ENCODE data around the gene TMOD2.

TMOD2 gene

GRCh38 chr15:51838270-51838669 is 86.9 kb downstream of the TMOD2 start:
- no peaks in the 10 kb centered on the region for H3K27me3 Mint-ChIP-seq (ENCODE audit: low read depth)
- peaks cover 64% of the 10 kb centered on the region for H3K4me1 Mint-ChIP-seq (ENCODE audit: low read depth)
- H3K9me3 Mint-ChIP-seq: no peaks in the 10 kb centered on the region
- H3K27ac Mint-ChIP-seq: peak overlapping the region; percentile 35
- H3K4me3 Mint-ChIP-seq: peak overlapping the region; percentile 57
- H3K36me3 Mint-ChIP-seq (ENCODE audit: low read depth): peaks cover 16% of the 10 kb centered on the region

GRCh38 chr15:51840692-51841091 is 89.3 kb downstream of the TMOD2 start:
- Mint-ChIP-seq H3K4me3 (no peak overlapping the region), H3K36me3 (ENCODE audit: low read depth) (peaks cover 7% of the 10 kb centered on the region)

GRCh38 chr15:51841406-51842040 is 90.1 kb downstream of the TMOD2 start:
- Mint-ChIP-seq H3K27ac (no peak overlapping the region), H3K9me3 (no peaks in the 10 kb centered on the region), H3K27me3 (ENCODE audit: low read depth) (no peaks in the 10 kb centered on the region), H3K36me3 (ENCODE audit: low read depth) (peaks cover 4% of the 10 kb centered on the region), H3K4me3 (no peak overlapping the region), H3K4me1 (ENCODE audit: low read depth) (peaks cover 63% of the 10 kb centered on the region)

More at GRCh38 chr15:51840692-51841091, 89.3 kb downstream of the TMOD2 start:
- H3K27me3 Mint-ChIP-seq (ENCODE audit: low read depth): no peaks in the 10 kb centered on the region
- H3K4me1 Mint-ChIP-seq (ENCODE audit: low read depth): peaks cover 60% of the 10 kb centered on the region
- no peak overlapping the region for H3K27ac Mint-ChIP-seq
- no peaks in the 10 kb centered on the region for H3K9me3 Mint-ChIP-seq

GRCh38 chr15:51842265-51842664 is 90.9 kb downstream of the TMOD2 start:
- H3K9me3 Mint-ChIP-seq: no peaks in the 10 kb centered on the region

GRCh38 chr15:51842852-51843737 is 91.7 kb downstream of the TMOD2 start:
- Mint-ChIP-seq H3K27ac (no peak overlapping the region), H3K4me1 (ENCODE audit: low read depth) (peaks cover 56% of the 10 kb centered on the region), H3K27me3 (ENCODE audit: low read depth) (no peaks in the 10 kb centered on the region), H3K4me3 (no peak overlapping the region), H3K9me3 (no peaks in the 10 kb centered on the region), H3K36me3 (ENCODE audit: low read depth) (peaks cover 3% of the 10 kb centered on the region)

More at GRCh38 chr15:51842265-51842664, 90.9 kb downstream of the TMOD2 start:
- Mint-ChIP-seq H3K4me3 (no peak overlapping the region), H3K4me1 (ENCODE audit: low read depth) (peaks cover 63% of the 10 kb centered on the region), H3K27ac (no peak overlapping the region), H3K27me3 (ENCODE audit: low read depth) (no peaks in the 10 kb centered on the region), H3K36me3 (ENCODE audit: low read depth) (peaks cover 3% of the 10 kb centered on the region)

- H3K9me3 Mint-ChIP-seq: no peaks in the 10 kb centered on the region
- peaks cover 3% of the 10 kb centered on the region for H3K36me3 Mint-ChIP-seq (ENCODE audit: low read depth)
- peaks cover 54% of the 10 kb centered on the region for H3K4me1 Mint-ChIP-seq (ENCODE audit: low read depth)
- no peak overlapping the region for H3K4me3 Mint-ChIP-seq
- no peak overlapping the region for H3K27ac Mint-ChIP-seq
- no peaks in the 10 kb centered on the region for H3K27me3 Mint-ChIP-seq (ENCODE audit: low read depth)
Measured at GRCh38 chr15:51844747-51845426, 93.5 kb downstream of the TMOD2 start.

GRCh38 chr15:51846066-51846462 is 94.7 kb downstream of the TMOD2 start:
- peaks cover 5% of the 10 kb centered on the region for H3K36me3 Mint-ChIP-seq (ENCODE audit: low read depth)
- no peaks in the 10 kb centered on the region for H3K9me3 Mint-ChIP-seq
- no peaks in the 10 kb centered on the region for H3K27me3 Mint-ChIP-seq (ENCODE audit: low read depth)
- H3K4me3 Mint-ChIP-seq: no peak overlapping the region
- peak overlapping the region; percentile 33 for H3K27ac Mint-ChIP-seq
- H3K4me1 Mint-ChIP-seq (ENCODE audit: low read depth): peaks cover 49% of the 10 kb centered on the region

- Mint-ChIP-seq H3K4me1 (ENCODE audit: low read depth) (peaks cover 44% of the 10 kb centered on the region), H3K4me3 (no peak overlapping the region), H3K27me3 (ENCODE audit: low read depth) (no peaks in the 10 kb centered on the region), H3K27ac (no peak overlapping the region), H3K36me3 (ENCODE audit: low read depth) (peaks cover 5% of the 10 kb centered on the region), H3K9me3 (no peaks in the 10 kb centered on the region)
Measured at GRCh38 chr15:51846463-51847230, 95.2 kb downstream of the TMOD2 start.

GRCh38 chr15:51848811-51849210 is 97.4 kb downstream of the TMOD2 start:
- no peaks in the 10 kb centered on the region for H3K9me3 Mint-ChIP-seq
- H3K4me1 Mint-ChIP-seq (ENCODE audit: low read depth): peaks cover 38% of the 10 kb centered on the region
- H3K27me3 Mint-ChIP-seq (ENCODE audit: low read depth): no peaks in the 10 kb centered on the region
- peaks cover 2% of the 10 kb centered on the region for H3K36me3 Mint-ChIP-seq (ENCODE audit: low read depth)
- no peak overlapping the region for H3K27ac Mint-ChIP-seq
- H3K4me3 Mint-ChIP-seq: no peak overlapping the region

GRCh38 chr15:51849860-51850259 is 98.5 kb downstream of the TMOD2 start:
- Mint-ChIP-seq H3K27me3 (ENCODE audit: low read depth) (no peaks in the 10 kb centered on the region), H3K36me3 (ENCODE audit: low read depth) (peaks cover 2% of the 10 kb centered on the region), H3K4me3 (no peak overlapping the region), H3K9me3 (no peaks in the 10 kb centered on the region), H3K4me1 (ENCODE audit: low read depth) (peaks cover 36% of the 10 kb centered on the region), H3K27ac (no peak overlapping the region)

GRCh38 chr15:51853998-51854397 is 102.6 kb downstream of the TMOD2 start:
- no peaks in the 10 kb centered on the region for H3K9me3 Mint-ChIP-seq

GRCh38 chr15:51855612-51856011 is 104.2 kb downstream of the TMOD2 start:
- Mint-ChIP-seq H3K9me3 (no peaks in the 10 kb centered on the region), H3K36me3 (ENCODE audit: low read depth) (peaks cover 11% of the 10 kb centered on the region), H3K4me3 (no peak overlapping the region), H3K27ac (no peak overlapping the region), H3K27me3 (ENCODE audit: low read depth) (no peaks in the 10 kb centered on the region), H3K4me1 (ENCODE audit: low read depth) (peaks cover 13% of the 10 kb centered on the region)

More at GRCh38 chr15:51853998-51854397, 102.6 kb downstream of the TMOD2 start:
- Mint-ChIP-seq H3K36me3 (ENCODE audit: low read depth) (peaks cover 5% of the 10 kb centered on the region), H3K4me3 (no peak overlapping the region), H3K4me1 (ENCODE audit: low read depth) (peaks cover 16% of the 10 kb centered on the region), H3K27me3 (ENCODE audit: low read depth) (no peaks in the 10 kb centered on the region), H3K27ac (no peak overlapping the region)

GRCh38 chr15:51856714-51857380 is 105.5 kb downstream of the TMOD2 start:
- Mint-ChIP-seq H3K27me3 (ENCODE audit: low read depth) (no peaks in the 10 kb centered on the region), H3K9me3 (no peaks in the 10 kb centered on the region), H3K27ac (no peak overlapping the region), H3K4me3 (no peak overlapping the region), H3K4me1 (ENCODE audit: low read depth) (peaks cover 16% of the 10 kb centered on the region), H3K36me3 (ENCODE audit: low read depth) (peaks cover 16% of the 10 kb centered on the region)

Measured in T-helper 1 cell treated with Interleukin-12 subunit alpha and Interleukin-12 subunit beta and Interleukin-4 antibody, amounts not matched to agents 30 μg/mL and 1 μg/mL, for 36 hours (primary cell).